HepG2 (cell line): ENCODE results near the gene TUG1. TPM values are rescaled to one million over a fixed set of nuclear protein-coding genes. Genes with fewer than 3 reads are reported as not detected.

Experiments
- ATAC-seq: fragments of 200-7000 bp; cut with Tn5 transposase; 3 replicates; pipeline ENCODE4 v1.9.1; 2020; ENCODE audit warnings: mild to moderate bottlenecking, moderate library complexity
- BruUV-seq: library from RNA; stranded (reverse); fragments of 400-500 nt; replicated peaks from 2 replicates; lab custom pipeline; 2021; lab: Mats Ljungman, UMichigan
- CTCF ChIA-PET: fragments of 300-600 bp; formaldehyde crosslinking; extraction: SDS; loops from one replicate; lab custom pipeline; 2021; ENCODE audit warnings: low total read pairs, inconsistent platforms, low intra/inter-chr PET ratio; lab: Yijun Ruan, JAX
- POLR2A ChIA-PET: fragments of 350-600 bp; sonication (Branson Sonifier 250); formaldehyde crosslinking; loops from one replicate; lab custom pipeline; 2020; ENCODE audit warnings: antibody characterized with exemption, inconsistent platforms; lab: Yijun Ruan, JAX
- DNase-seq: peaks from one replicate; pipeline ENCODE4 v3.0.0-alpha.2; 2015; ENCODE audit warnings: low spot score
- FAIRE-seq: peaks from 3 replicates; lab custom pipeline; 2011; peaks lifted over from hg19 to GRCh38; lab: Jason Lieb, UNC
- H2AFZ ChIP-seq: one replicate; pipeline ENCODE4 v1.6.1; 2011; ENCODE audit warnings: low read length, inconsistent platforms
- H3K27ac ChIP-seq: fragments of 300-600 bp; 3 replicates; pipeline ENCODE4 v1.8.0; 2011; ENCODE audit warnings: mixed run types, mild to moderate bottlenecking, mixed read lengths, low read length, inconsistent platforms; ENCODE audit not compliant: insufficient read depth; ENCODE audit errors: extremely low read length
- H3K27me3 ChIP-seq, 2 experiments: fragments of 200-600 bp in 1 of 2; 2 replicates in 1 of 2; 3 replicates in 1 of 2; pipeline versions ENCODE4 v1.6.0 to v1.8.0; 2011; ENCODE audit warnings: low read length in 2 of 2, mild to moderate bottlenecking in 2 of 2, moderate library complexity in 2 of 2, inconsistent platforms in 1 of 2; ENCODE audit not compliant: insufficient read depth in 2 of 2, control insufficient read depth in 1 of 2
- H3K36me3 ChIP-seq, 2 experiments: fragments of 200-600 bp in 1 of 2; replicated peaks in 1 of 2; 2 replicates in 1 of 2; 3 replicates in 1 of 2; pipeline versions ENCODE4 v1.5.1 to v1.8.0; 2011; ENCODE audit warnings: low read length in 2 of 2, inconsistent platforms in 1 of 2; ENCODE audit not compliant: insufficient read depth in 2 of 2, control insufficient read depth in 1 of 2
- H3K4me1 ChIP-seq: 2 replicates; pipeline ENCODE4 v1.5.1; 2012; ENCODE audit warnings: low read length, inconsistent platforms; ENCODE audit not compliant: insufficient read depth
- H3K4me2 ChIP-seq: 2 replicates; pipeline ENCODE4 v1.6.0; 2011; ENCODE audit warnings: low read depth, low read length, inconsistent platforms
- H3K4me3 ChIP-seq, 3 experiments: fragments of 200-600 bp in 1 of 3; sonication (generic), shearing (Covaris generic) in 1 of 3; replicated peaks in 1 of 3; 2 replicates each; pipeline ENCODE4 v1.5.1; 2011 to 2016; ENCODE audit warnings: low read length in 3 of 3, inconsistent platforms in 2 of 3, low read depth in 2 of 3, mild to moderate bottlenecking in 2 of 3, control low read depth in 1 of 3, mixed read lengths in 1 of 3; ENCODE audit not compliant: insufficient read depth in 1 of 3
- H3K79me2 ChIP-seq: one replicate; pipeline ENCODE4 v1.6.1; 2011; ENCODE audit warnings: low read length, inconsistent platforms; ENCODE audit not compliant: insufficient read depth
- H3K9ac ChIP-seq: 2 replicates; pipeline ENCODE4 v1.6.0; 2011; ENCODE audit warnings: mild to moderate bottlenecking, low read depth, low read length, inconsistent platforms; ENCODE audit not compliant: insufficient read depth
- H3K9me3 ChIP-seq: 2 replicates; pipeline ENCODE4 v1.5.1; 2012; ENCODE audit warnings: mild to moderate bottlenecking, low read length
- H4K20me1 ChIP-seq: 2 replicates; pipeline ENCODE4 v1.6.0; 2011; ENCODE audit warnings: inconsistent platforms, mild to moderate bottlenecking, low read length, moderate library complexity; ENCODE audit not compliant: insufficient read depth
- CEBPG ChIP-seq: IDR thresholded peaks from 2 replicates; pipeline ENCODE4 v1.6.1; 2016
- DR1 ChIP-seq: sonication (generic); formaldehyde crosslinking; IDR thresholded peaks from 2 replicates; pipeline ENCODE4 v1.8.0; 2021; ENCODE audit warnings: mild to moderate bottlenecking, missing genetic modification reagents, inconsistent platforms
- HINFP ChIP-seq: sonication (generic); formaldehyde crosslinking; IDR thresholded peaks from 2 replicates; pipeline ENCODE4 v1.4.0; 2020; ENCODE audit warnings: low read depth, mild to moderate bottlenecking, missing genetic modification reagents
- PAWR ChIP-seq: sonication (generic); formaldehyde crosslinking; IDR thresholded peaks from 2 replicates; pipeline ENCODE4 v1.4.0; 2020; ENCODE audit warnings: missing genetic modification reagents, mild to moderate bottlenecking, borderline replicate concordance
- ZNF569 ChIP-seq: sonication (generic); formaldehyde crosslinking; IDR thresholded peaks from 2 replicates; pipeline ENCODE4 v1.5.0; 2020; ENCODE audit warnings: mild to moderate bottlenecking, missing genetic modification reagents, moderate library complexity, borderline replicate concordance
- WGBS: methylation state at CpG from one replicate; pipeline ENCODE4 v1.1.6; 2017; ENCODE audit warnings: low lambda C conversion rate; 5-methylcytosine and 5-hydroxymethylcytosine counted together
- in situ Hi-C: cut with HindIII; loops from 2 replicates; pipeline ENCODE4 v1.10.0; 2017; ENCODE audit warnings: low pct_unique_long_range_greater_than_20kb; ENCODE audit not compliant: extremely low pct_ligation_motif_present
- intact Hi-C: fragments of 100-400 bp; cut with micrococcal nuclease; formaldehyde crosslinking; loops from one replicate; pipeline ENCODE4 v1.10.0; 2022; ENCODE audit not compliant: unreplicated experiment
- polyA plus RNA-seq, 8 experiments: library from polyadenylated mRNA; depleted of rRNA in 3 of 8; stranded (reverse) in 7 of 8; unstranded in 1 of 8; fragments of >200 nt; fragmentation: Illumina TruSeq in 4 of 8; extraction: Trizol in 4 of 8; gene quantifications; 2 replicates each; pipeline versions ENCODE4 v1.2.1 to v1.2.3, GENCODE V29; 2011 to 2016; ENCODE audit warnings: low read depth in 4 of 8, missing spikeins in 1 of 8, mixed read lengths in 1 of 8; ENCODE audit not compliant: insufficient read depth in 1 of 8
- total RNA-seq, 5 experiments: library from RNA; depleted of rRNA; stranded (reverse); fragments of >200 nt; fragmentation: Illumina TruSeq; extraction: Trizol; gene quantifications; 2 replicates each; pipeline ENCODE4 v1.2.3, GENCODE V29; 2016; ENCODE audit warnings: low read depth in 1 of 5
- TF ChIP-seq, protein P1 (sequence below): sonication (generic); formaldehyde crosslinking; IDR thresholded peaks from 2 replicates; pipeline ENCODE4 v1.5.0; 2020; ENCODE audit warnings: missing genetic modification reagents, mild to moderate bottlenecking, borderline replicate concordance
- TF ChIP-seq, protein P2 (sequence below): sonication (generic); formaldehyde crosslinking; IDR thresholded peaks from 2 replicates; pipeline ENCODE4 v1.9.0; 2021; ENCODE audit warnings: missing genetic modification reagents, borderline replicate concordance

The TUG1 gene
- total and polyA plus RNA-seq, 2 of the 13 experiments (the other 11 are each of a cell fraction or from before 2014, with no cell fraction given) = 35.2 to 122 TPM

DNA sequence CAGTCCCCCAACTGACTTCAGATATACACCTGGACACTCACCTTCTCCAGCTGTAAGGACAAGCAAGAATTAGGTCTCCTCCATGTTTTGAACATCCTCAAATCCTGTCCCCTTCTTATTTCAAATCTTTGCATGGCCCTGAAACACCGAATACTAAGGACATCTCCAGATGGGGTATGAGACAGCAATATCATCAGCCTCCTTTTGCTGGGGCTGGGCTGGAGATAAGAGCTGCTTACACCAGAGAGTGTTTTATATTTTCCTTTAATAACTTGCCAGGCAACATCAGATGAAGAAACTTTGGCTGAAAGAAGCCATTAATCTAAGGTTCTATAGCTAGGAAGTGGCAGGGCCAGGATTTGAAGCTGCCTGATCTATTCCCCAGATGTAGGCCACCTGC is 21.6 kb downstream of the TUG1 start (continued):
- no peak for TF ChIP-seq HINFP (CRISPR knock-in tag)
- no peak for TF ChIP-seq ZNF569

DNA sequence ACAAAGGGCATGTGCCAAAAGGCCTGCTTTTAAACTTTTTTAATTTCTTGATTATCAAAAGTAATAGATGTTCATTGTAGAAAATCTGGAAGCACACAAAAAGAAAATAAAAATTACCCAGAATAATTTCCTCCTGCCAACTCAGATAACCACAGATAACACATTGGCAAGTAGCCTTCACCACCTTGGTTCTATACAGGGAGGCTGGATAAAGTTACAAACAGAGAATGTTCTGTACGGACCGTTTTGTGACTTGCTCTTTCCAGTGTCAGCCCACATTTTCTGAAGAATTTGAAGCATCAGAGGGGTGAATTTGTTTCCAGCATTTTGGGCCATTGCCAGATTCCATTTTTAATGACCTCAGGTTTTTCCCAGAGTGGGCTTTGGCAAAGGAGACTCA is 23.5 kb downstream of the TUG1 start:
- ATAC-seq (no peak), DNase-seq (no peak), FAIRE-seq (no peak)
- in situ Hi-C loops (no loop called here), intact Hi-C loops (no loop called here)
- TF ChIP-seq PAWR (CRISPR knock-in tag) = no peak
- no peak for TF ChIP-seq CEBPG
- TF ChIP-seq, protein P1, sequence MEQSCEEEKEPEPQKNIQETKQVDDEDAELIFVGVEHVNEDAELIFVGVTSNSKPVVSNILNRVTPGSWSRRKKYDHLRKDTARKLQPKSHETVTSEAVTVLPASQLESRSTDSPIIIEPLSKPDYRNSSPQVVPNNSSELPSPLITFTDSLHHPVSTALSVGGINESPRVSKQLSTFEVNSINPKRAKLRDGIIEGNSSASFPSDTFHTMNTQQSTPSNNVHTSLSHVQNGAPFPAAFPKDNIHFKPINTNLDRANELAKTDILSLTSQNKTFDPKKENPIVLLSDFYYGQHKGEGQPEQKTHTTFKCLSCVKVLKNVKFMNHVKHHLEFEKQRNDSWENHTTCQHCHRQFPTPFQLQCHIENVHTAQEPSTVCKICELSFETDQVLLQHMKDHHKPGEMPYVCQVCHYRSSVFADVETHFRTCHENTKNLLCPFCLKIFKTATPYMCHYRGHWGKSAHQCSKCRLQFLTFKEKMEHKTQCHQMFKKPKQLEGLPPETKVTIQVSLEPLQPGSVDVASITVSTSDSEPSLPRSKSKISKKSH (CRISPR knock-in tag) = no peak
- TF ChIP-seq DR1 = no peak
- TF ChIP-seq, protein P2, sequence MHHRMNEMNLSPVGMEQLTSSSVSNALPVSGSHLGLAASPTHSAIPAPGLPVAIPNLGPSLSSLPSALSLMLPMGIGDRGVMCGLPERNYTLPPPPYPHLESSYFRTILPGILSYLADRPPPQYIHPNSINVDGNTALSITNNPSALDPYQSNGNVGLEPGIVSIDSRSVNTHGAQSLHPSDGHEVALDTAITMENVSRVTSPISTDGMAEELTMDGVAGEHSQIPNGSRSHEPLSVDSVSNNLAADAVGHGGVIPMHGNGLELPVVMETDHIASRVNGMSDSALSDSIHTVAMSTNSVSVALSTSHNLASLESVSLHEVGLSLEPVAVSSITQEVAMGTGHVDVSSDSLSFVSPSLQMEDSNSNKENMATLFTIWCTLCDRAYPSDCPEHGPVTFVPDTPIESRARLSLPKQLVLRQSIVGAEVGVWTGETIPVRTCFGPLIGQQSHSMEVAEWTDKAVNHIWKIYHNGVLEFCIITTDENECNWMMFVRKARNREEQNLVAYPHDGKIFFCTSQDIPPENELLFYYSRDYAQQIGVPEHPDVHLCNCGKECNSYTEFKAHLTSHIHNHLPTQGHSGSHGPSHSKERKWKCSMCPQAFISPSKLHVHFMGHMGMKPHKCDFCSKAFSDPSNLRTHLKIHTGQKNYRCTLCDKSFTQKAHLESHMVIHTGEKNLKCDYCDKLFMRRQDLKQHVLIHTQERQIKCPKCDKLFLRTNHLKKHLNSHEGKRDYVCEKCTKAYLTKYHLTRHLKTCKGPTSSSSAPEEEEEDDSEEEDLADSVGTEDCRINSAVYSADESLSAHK (CRISPR knock-in tag) = no peak
- H3K4me2 ChIP-seq = no peak overlapping the region
- POLR2A ChIA-PET = no interaction called here
- no TSS peak for BruUV-seq
- H3K9me3 ChIP-seq = no peaks in the 10 kb centered on the region
- H2AFZ ChIP-seq = no peak overlapping the region
- H3K27ac ChIP-seq = no peak overlapping the region
- 19% methylated on average over 2 of the region's 2 CpGs for WGBS
- H3K27me3 ChIP-seq = peaks cover 0 to 5% of the 10 kb centered on the region in 2 experiments; a peak in 1 of 5 replicates
- H3K36me3 ChIP-seq = no peaks in the 10 kb centered on the region
- H3K4me1 ChIP-seq = 0 out of 2 replicates have a peak, but pooled peaks cover 8% of the 10 kb centered on the region
- no peak overlapping the region for H3K4me3 ChIP-seq
- no peaks in the 10 kb centered on the region for H4K20me1 ChIP-seq
- H3K79me2 ChIP-seq = no peaks in the 10 kb centered on the region
- CTCF ChIA-PET = no interaction called here
- no peak overlapping the region for H3K9ac ChIP-seq
